ENCODE results near the gene PHACTR4.
"Not testable (repeated sequence)": the region's sequence is repeated elsewhere in the genome, so short reads cannot be mapped to it uniquely, and the experiment has no call there.

The PHACTR4 gene

GRCh38 chr1:28369371-28370238 lies at the start of gene PHACTR4:
Gene PHACTR4 (plus strand): TSS chr1:28369740. CDS start chr1:28407448, 37,708 bp downstream.
- peak; percentile 62 for DNase-seq

GRCh38 chr1:28322194-28322593 lies 47.3 kb upstream of the PHACTR4 start:
- DNase-seq, result no peak

- DNase-seq, result no peak
Measured at GRCh38 chr1:28323720-28324119, 45.8 kb upstream of the PHACTR4 start.

GRCh38 chr1:28326515-28326914 lies 43.0 kb upstream of the PHACTR4 start:
- no peak for DNase-seq

- no peak for DNase-seq
Measured at GRCh38 chr1:28326984-28327383, 42.6 kb upstream of the PHACTR4 start.

- DNase-seq, result not testable (repeated sequence)
Measured at GRCh38 chr1:28327431-28327830, 42.1 kb upstream of the PHACTR4 start.

- no peak for DNase-seq
Measured at GRCh38 chr1:28328228-28328648, 41.3 kb upstream of the PHACTR4 start.

- DNase-seq, result no peak
Measured at GRCh38 chr1:28329395-28330153, 40.0 kb upstream of the PHACTR4 start.

GRCh38 chr1:28338897-28339296 lies 30.6 kb upstream of the PHACTR4 start:
- no peak for DNase-seq

GRCh38 chr1:28339551-28339950 lies 30.0 kb upstream of the PHACTR4 start:
- no peak for DNase-seq

- no peak for DNase-seq
Measured at GRCh38 chr1:28340221-28340974, 29.1 kb upstream of the PHACTR4 start.

GRCh38 chr1:28341591-28341990 lies 27.9 kb upstream of the PHACTR4 start:
- no peak for DNase-seq

GRCh38 chr1:28343405-28343804 lies 26.1 kb upstream of the PHACTR4 start:
- DNase-seq, result no peak

GRCh38 chr1:28353248-28353810 lies 16.2 kb upstream of the PHACTR4 start:
- DNase-seq, result not testable (repeated sequence)

GRCh38 chr1:28354121-28354520 lies 15.4 kb upstream of the PHACTR4 start:
- no peak for DNase-seq

GRCh38 chr1:28358716-28359115 lies 10.8 kb upstream of the PHACTR4 start:
- DNase-seq, result no peak

GRCh38 chr1:28359592-28360239 lies 9.8 kb upstream of the PHACTR4 start:
- DNase-seq, result peak; percentile 66

- no peak for DNase-seq
Measured at GRCh38 chr1:28364888-28365287, 4.7 kb upstream of the PHACTR4 start.

GRCh38 chr1:28365864-28366263 lies 3.7 kb upstream of the PHACTR4 start:
- DNase-seq, result no peak

- not testable (repeated sequence) for DNase-seq
Measured at GRCh38 chr1:28368608-28369007, 932 bp upstream of the PHACTR4 start.

GRCh38 chr1:28370239-28371009 lies 884 bp downstream of the PHACTR4 start:
- peak; percentile 0 for DNase-seq

GRCh38 chr1:28371010-28371377 lies 1.5 kb downstream of the PHACTR4 start:
- no peak for DNase-seq

Data from activated T-cell treated with anti-CD3 and anti-CD28 coated beads for 4 hours (primary cell).